DOHH2 (cell line): Measurements from ENCODE around the gene TXNDC11.

ENCODE experiments used
- H3F3A ChIP-seq: fragments of 200-600 bp; sonication (generic), shearing (Covaris generic); 2 replicates; pipeline ENCODE4 v1.6.0; 2016; ENCODE audit warnings: antibody characterized with exemption, mild to moderate bottlenecking; ENCODE audit not compliant: control insufficient read depth, insufficient read depth
- H3K27ac ChIP-seq: fragments of 200-600 bp; sonication (generic); 2 replicates; pipeline ENCODE4 v1.5.1; 2014; ENCODE audit warnings: low read depth, mild to moderate bottlenecking, low read length, moderate library complexity
- H3K27me3 ChIP-seq: fragments of 200-600 bp; sonication (generic); 2 replicates; pipeline ENCODE4 v1.6.1; 2014; ENCODE audit warnings: mild to moderate bottlenecking, low read length, mixed read lengths; ENCODE audit not compliant: control insufficient read depth
- H3K36me3 ChIP-seq: fragments of 200-600 bp; sonication (generic); 2 replicates; pipeline ENCODE4 v1.6.1; 2014; ENCODE audit warnings: mild to moderate bottlenecking, low read length, moderate library complexity, mixed read lengths; ENCODE audit not compliant: control insufficient read depth
- H3K4me1 ChIP-seq: fragments of 200-600 bp; sonication (generic); 2 replicates; pipeline ENCODE4 v1.6.1; 2014; ENCODE audit warnings: mild to moderate bottlenecking, low read length, mixed read lengths; ENCODE audit not compliant: control insufficient read depth
- H3K4me2 ChIP-seq: fragments of 200-600 bp; sonication (generic); 2 replicates; pipeline ENCODE4 v1.6.0; 2014; ENCODE audit warnings: mild to moderate bottlenecking, low read length, moderate library complexity
- H3K4me3 ChIP-seq: fragments of 200-600 bp; sonication (generic); 2 replicates; pipeline ENCODE4 v1.5.1; 2014; ENCODE audit warnings: mild to moderate bottlenecking, low read length, mixed read lengths
- H3K79me2 ChIP-seq: fragments of 200-600 bp; sonication (generic); 2 replicates; pipeline ENCODE4 v1.6.1; 2014; ENCODE audit warnings: mild to moderate bottlenecking, low read length, mixed read lengths; ENCODE audit not compliant: control insufficient read depth
- H3K9me2 ChIP-seq: fragments of 200-600 bp; sonication (generic); replicated peaks from 2 replicates; pipeline ENCODE4 v1.6.1; 2014; ENCODE audit warnings: mild to moderate bottlenecking, low read length, mixed read lengths; ENCODE audit not compliant: control insufficient read depth
- H3K9me3 ChIP-seq: fragments of 200-600 bp; sonication (generic); 2 replicates; pipeline ENCODE4 v1.6.1; 2014; ENCODE audit warnings: antibody characterized with exemption, low read length, mixed read lengths; ENCODE audit not compliant: control insufficient read depth, insufficient read depth
- H4K20me1 ChIP-seq: fragments of 200-600 bp; sonication (generic); 2 replicates; pipeline ENCODE4 v1.6.0; 2014; ENCODE audit warnings: low read depth, mild to moderate bottlenecking, antibody characterized with exemption, low read length, moderate library complexity; ENCODE audit not compliant: control insufficient read depth, insufficient read depth
- EZH2phosphoT487 ChIP-seq: fragments of 200-600 bp; sonication (generic); IDR thresholded peaks from 2 replicates; pipeline ENCODE4 v1.6.1; 2017; ENCODE audit warnings: borderline replicate concordance, mild to moderate bottlenecking, antibody characterized with exemption, low read length, moderate library complexity, mixed read lengths
- TF ChIP-seq, protein P1 (sequence below): fragments of 200-600 bp; sonication (generic); IDR thresholded peaks from one replicate; pipeline ENCODE4 v1.5.1; 2014; ENCODE audit warnings: antibody characterized with exemption, mild to moderate bottlenecking, low read depth, low read length; ENCODE audit not compliant: poor library complexity, severe bottlenecking

Gene TXNDC11

DNA sequence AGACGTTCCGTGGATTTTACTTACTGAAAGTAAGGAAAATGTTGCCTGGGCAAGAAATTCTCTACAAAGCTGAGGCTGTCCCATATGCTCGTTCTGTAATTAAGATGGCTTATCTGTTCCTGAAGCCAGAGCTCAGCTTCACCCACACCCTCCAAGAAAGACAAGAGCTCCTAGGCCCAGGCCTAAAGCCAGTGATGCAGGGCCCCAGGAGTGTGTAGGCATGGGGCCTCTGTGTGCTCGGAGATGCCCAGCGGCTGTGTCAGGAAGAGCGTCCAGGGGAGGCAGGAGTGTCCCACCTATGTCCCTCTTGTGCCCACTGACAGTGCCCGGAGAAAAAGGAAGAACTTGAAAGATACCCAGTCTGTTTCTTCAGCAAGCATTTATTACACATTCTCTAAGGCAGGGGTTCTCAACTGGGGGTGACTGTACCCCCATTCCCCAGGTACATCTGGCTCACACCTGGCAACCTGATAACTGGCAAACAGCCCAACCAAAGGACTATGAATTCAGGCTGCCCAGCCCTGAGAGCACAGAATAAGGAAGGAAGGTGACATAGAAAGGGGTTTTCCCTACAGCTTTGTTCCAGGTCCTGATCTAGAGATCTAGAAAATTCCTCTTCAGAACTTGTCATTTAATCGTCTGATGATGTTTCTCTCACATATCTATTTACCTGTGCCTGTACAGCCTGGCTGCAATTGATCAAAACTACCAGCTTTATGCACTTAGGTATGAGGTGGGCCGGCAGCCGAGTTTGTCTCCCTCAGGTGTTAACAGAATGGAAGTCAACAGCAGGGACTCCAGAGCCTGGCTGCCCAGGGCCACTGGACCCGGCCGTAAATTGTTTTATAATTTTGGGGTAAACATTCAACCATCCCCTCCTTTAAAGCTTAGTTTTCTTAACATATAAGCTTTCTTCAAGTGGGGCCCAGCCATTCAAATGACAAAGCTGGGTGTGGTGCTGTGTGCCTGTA, 62.4 kb downstream of the TXNDC11 start:
- Histone ChIP-seq H3K4me3 (peak overlapping the region; percentile 62), H3K36me3 (peaks cover 78% of the 10 kb centered on the region), H3K4me2 (peak overlapping the region; percentile 93), H3K27ac (peak overlapping the region; percentile 95), H3K9me3 (no peaks in the 10 kb centered on the region), H3F3A (peaks cover 42% of the 10 kb centered on the region), H4K20me1 (peaks cover 14% of the 10 kb centered on the region; the same call in 1 of the 2 replicates), H3K4me1 (peaks cover 95% of the 10 kb centered on the region), H3K9me2 (no peaks in the 10 kb centered on the region), H3K27me3 (no peaks in the 10 kb centered on the region), H3K79me2 (peaks cover 36% of the 10 kb centered on the region)
- TF ChIP-seq, protein P1, sequence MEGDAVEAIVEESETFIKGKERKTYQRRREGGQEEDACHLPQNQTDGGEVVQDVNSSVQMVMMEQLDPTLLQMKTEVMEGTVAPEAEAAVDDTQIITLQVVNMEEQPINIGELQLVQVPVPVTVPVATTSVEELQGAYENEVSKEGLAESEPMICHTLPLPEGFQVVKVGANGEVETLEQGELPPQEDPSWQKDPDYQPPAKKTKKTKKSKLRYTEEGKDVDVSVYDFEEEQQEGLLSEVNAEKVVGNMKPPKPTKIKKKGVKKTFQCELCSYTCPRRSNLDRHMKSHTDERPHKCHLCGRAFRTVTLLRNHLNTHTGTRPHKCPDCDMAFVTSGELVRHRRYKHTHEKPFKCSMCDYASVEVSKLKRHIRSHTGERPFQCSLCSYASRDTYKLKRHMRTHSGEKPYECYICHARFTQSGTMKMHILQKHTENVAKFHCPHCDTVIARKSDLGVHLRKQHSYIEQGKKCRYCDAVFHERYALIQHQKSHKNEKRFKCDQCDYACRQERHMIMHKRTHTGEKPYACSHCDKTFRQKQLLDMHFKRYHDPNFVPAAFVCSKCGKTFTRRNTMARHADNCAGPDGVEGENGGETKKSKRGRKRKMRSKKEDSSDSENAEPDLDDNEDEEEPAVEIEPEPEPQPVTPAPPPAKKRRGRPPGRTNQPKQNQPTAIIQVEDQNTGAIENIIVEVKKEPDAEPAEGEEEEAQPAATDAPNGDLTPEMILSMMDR, result no peak
- no peak for TF ChIP-seq EZH2phosphoT487

DNA sequence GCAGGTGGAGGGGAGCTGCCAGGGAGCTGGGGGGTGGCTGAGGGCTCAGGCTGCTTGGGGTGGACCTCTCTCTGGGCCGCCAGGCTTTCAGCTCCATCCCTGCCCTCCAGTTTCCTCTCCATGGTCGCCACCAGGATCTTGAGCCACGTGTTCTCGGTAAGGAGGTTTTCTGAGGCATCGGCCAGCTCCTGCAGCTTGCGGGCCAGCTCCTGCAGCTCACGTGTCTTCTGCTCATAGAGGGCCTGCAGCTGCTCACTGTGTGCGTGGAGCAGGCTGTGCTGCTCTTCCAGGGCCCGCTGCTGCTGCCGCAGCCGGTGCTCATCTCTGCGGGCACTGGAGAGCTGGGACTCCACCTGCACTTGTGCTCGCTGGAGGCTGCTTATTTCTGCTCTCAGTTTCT, 63.4 kb downstream of the TXNDC11 start:
- H3K4me2 ChIP-seq, result no peak overlapping the region
- no peaks in the 10 kb centered on the region for H3K27me3 ChIP-seq
- H3K4me3 ChIP-seq, result no peak overlapping the region
- H3K9me2 ChIP-seq, result no peaks in the 10 kb centered on the region
- H3K36me3 ChIP-seq, result peaks cover 69% of the 10 kb centered on the region
- no peak overlapping the region for H3K27ac ChIP-seq
- no peaks in the 10 kb centered on the region for H3K9me3 ChIP-seq
- TF ChIP-seq, protein P1, result no peak
- TF ChIP-seq EZH2phosphoT487, result no peak
- peaks cover 30% of the 10 kb centered on the region for H3K79me2 ChIP-seq
- H3K4me1 ChIP-seq, result peaks cover 92% of the 10 kb centered on the region
- peaks cover 14% of the 10 kb centered on the region; the same call in 1 of the 2 replicates for H4K20me1 ChIP-seq
- peaks cover 39% of the 10 kb centered on the region for H3F3A ChIP-seq

- Histone ChIP-seq H4K20me1 (peaks cover 14% of the 10 kb centered on the region; the same call in 1 of the 2 replicates), H3F3A (peaks cover 33% of the 10 kb centered on the region), H3K27me3 (no peaks in the 10 kb centered on the region), H3K4me2 (peak overlapping the region; percentile 55), H3K79me2 (peaks cover 30% of the 10 kb centered on the region), H3K9me3 (no peaks in the 10 kb centered on the region), H3K27ac (peak overlapping the region; percentile 50; the same call in 1 of the 2 replicates), H3K4me1 (peaks cover 92% of the 10 kb centered on the region), H3K9me2 (no peaks in the 10 kb centered on the region), H3K36me3 (peaks cover 59% of the 10 kb centered on the region), H3K4me3 (0 out of 2 replicates have a peak overlapping the region, but pooled peaks have one; percentile 6)
- no peak for TF ChIP-seq EZH2phosphoT487
- TF ChIP-seq, protein P1, result no peak
Measured at GRCh38 chr16:11677959-11678881, 64.4 kb downstream of the TXNDC11 start.
